IMR-90 (cell line): ENCODE results near the gene HES6. TPM values are rescaled to one million over a fixed set of nuclear protein-coding genes. Genes with fewer than 3 reads are reported as not detected.

Experiments used
- ATAC-seq: fragments of 200-7000 bp; cut with Tn5 transposase; 2 replicates; pipeline ENCODE4 v1.9.1; 2020; ENCODE audit warnings: low read depth, mild to moderate bottlenecking, moderate library complexity
- Bru-seq: library from RNA; stranded (reverse); fragments of 400-500 nt; gene quantifications from one replicate; lab custom pipeline; 2021; lab: Mats Ljungman, UMichigan
- BruChase-seq, 2 experiments: library from RNA; stranded (reverse); fragments of 400-500 nt; gene quantifications; one replicate each; lab custom pipeline; 2021; lab: Mats Ljungman, UMichigan
- BruUV-seq: library from RNA; stranded (reverse); fragments of 400-500 nt; replicated peaks from 2 replicates; lab custom pipeline; 2021; lab: Mats Ljungman, UMichigan
- CTCF ChIA-PET: fragments of 300-600 bp; formaldehyde crosslinking; extraction: SDS; loops from one replicate; lab custom pipeline; 2021; ENCODE audit warnings: antibody characterized with exemption; lab: Yijun Ruan, JAX
- POLR2A ChIA-PET: fragments of 300-600 bp; sonication (Branson Sonifier 250); formaldehyde crosslinking; loops from one replicate; lab custom pipeline; 2022; ENCODE audit warnings: antibody characterized with exemption; ENCODE audit not compliant: unreplicated experiment; lab: Charles Lee
- DNase-seq: peaks from one replicate; pipeline ENCODE4 v3.0.0; 2013
- H2AFZ ChIP-seq: replicated peaks from 2 replicates; pipeline ENCODE3; 2013; ENCODE audit warnings: low read length, mild to moderate bottlenecking; ENCODE audit not compliant: poor library complexity
- H2AK5ac ChIP-seq: 2 replicates; pipeline ENCODE4 v1.6.1; 2013; ENCODE audit warnings: low read depth, low read length, inconsistent platforms
- H2AK9ac ChIP-seq: replicated peaks from 2 replicates; pipeline ENCODE3; 2013; ENCODE audit warnings: mild to moderate bottlenecking, low read depth, low read length, moderate library complexity; ENCODE audit not compliant: poor library complexity
- H2BK120ac ChIP-seq: 2 replicates; pipeline ENCODE4 v1.6.1; 2013; ENCODE audit warnings: low read depth, low read length, inconsistent platforms
- H2BK15ac ChIP-seq: 3 replicates; pipeline ENCODE4 v1.6.1; 2013; ENCODE audit warnings: low read depth, low read length, inconsistent platforms
- H2BK20ac ChIP-seq: 2 replicates; pipeline ENCODE4 v1.6.1; 2013; ENCODE audit warnings: low read depth, mild to moderate bottlenecking, inconsistent platforms, low read length, moderate library complexity
- H2BK5ac ChIP-seq: 2 replicates; pipeline ENCODE4 v1.6.1; 2013; ENCODE audit warnings: mild to moderate bottlenecking, low read depth, low read length, inconsistent platforms; ENCODE audit not compliant: poor library complexity, severe bottlenecking
- H3K14ac ChIP-seq: replicated peaks from 2 replicates; pipeline ENCODE4 v1.6.1; 2013; ENCODE audit warnings: low read depth, low read length, inconsistent platforms
- H3K18ac ChIP-seq: 2 replicates; pipeline ENCODE4 v1.6.1; 2013; ENCODE audit warnings: low read depth, low read length, control low read depth
- H3K23ac ChIP-seq: 2 replicates; pipeline ENCODE4 v1.6.1; 2013; ENCODE audit warnings: low read depth, low read length, inconsistent platforms
- H3K27ac ChIP-seq: 2 replicates; pipeline ENCODE4 v1.5.1; 2013; ENCODE audit warnings: mild to moderate bottlenecking, control low read depth, low read length; ENCODE audit not compliant: insufficient read depth
- H3K27me3 ChIP-seq: 2 replicates; pipeline ENCODE4 v1.6.1; 2013; ENCODE audit warnings: low read length; ENCODE audit not compliant: control insufficient read depth, insufficient read depth
- H3K36me3 ChIP-seq: 2 replicates; pipeline ENCODE4 v1.6.1; 2013; ENCODE audit warnings: low read length, mixed read lengths; ENCODE audit not compliant: control insufficient read depth, insufficient read depth
- H3K4ac ChIP-seq: 2 replicates; pipeline ENCODE4 v1.6.1; 2013; ENCODE audit warnings: low read depth, low read length, inconsistent platforms
- H3K4me1 ChIP-seq: 2 replicates; pipeline ENCODE4 v1.6.1; 2013; ENCODE audit warnings: low read length, mixed read lengths; ENCODE audit not compliant: control insufficient read depth, insufficient read depth
- H3K4me2 ChIP-seq: 2 replicates; pipeline ENCODE4 v1.6.1; 2013; ENCODE audit warnings: low read depth, mild to moderate bottlenecking, control low read depth, low read length, moderate library complexity
- H3K4me3 ChIP-seq: 2 replicates; pipeline ENCODE4 v1.5.1; 2013; ENCODE audit warnings: low read depth, mild to moderate bottlenecking, control low read depth, low read length, moderate library complexity; ENCODE audit not compliant: insufficient read depth
- H3K56ac ChIP-seq: 2 replicates; pipeline ENCODE4 v1.6.1; 2013; ENCODE audit warnings: low read length, inconsistent platforms; ENCODE audit not compliant: insufficient read depth; ENCODE audit errors: extremely low read depth
- H3K79me1 ChIP-seq, 2 experiments: 2 replicates each; pipeline ENCODE4 v1.6.1; 2013; ENCODE audit warnings: low read length in 2 of 2, inconsistent platforms in 1 of 2, low read depth in 1 of 2
- H3K9ac ChIP-seq: 2 replicates; pipeline ENCODE4 v1.6.1; 2013; ENCODE audit warnings: low read depth, low read length, control low read depth
- H3K9me1 ChIP-seq: 2 replicates; pipeline ENCODE4 v1.6.1; 2013; ENCODE audit warnings: low read length, inconsistent platforms; ENCODE audit not compliant: insufficient read depth
- H3K9me3 ChIP-seq: 2 replicates; pipeline ENCODE4 v1.6.1; 2013; ENCODE audit warnings: low read length; ENCODE audit not compliant: control insufficient read depth, insufficient read depth
- H4K20me1 ChIP-seq: 2 replicates; pipeline ENCODE4 v1.6.1; 2013; ENCODE audit warnings: low read length, inconsistent platforms; ENCODE audit not compliant: insufficient read depth
- H4K5ac ChIP-seq: 2 replicates; pipeline ENCODE4 v1.6.1; 2013; ENCODE audit warnings: mild to moderate bottlenecking, low read depth, low read length, control low read depth
- H4K8ac ChIP-seq, 2 experiments: 2 replicates each; pipeline ENCODE4 v1.6.1; 2013; ENCODE audit warnings: low read depth in 2 of 2, low read length in 2 of 2, control low read depth in 1 of 2, inconsistent platforms in 1 of 2
- H4K91ac ChIP-seq: 2 replicates; pipeline ENCODE4 v1.6.1; 2013; ENCODE audit warnings: low read depth, low read length, inconsistent platforms; ENCODE audit not compliant: insufficient read depth
- POLR2A ChIP-seq: IDR thresholded peaks from 2 replicates; pipeline ENCODE4 v1.6.1; 2012; ENCODE audit warnings: mild to moderate bottlenecking, low read depth, low read length
- WGBS, 2 experiments: methylation state at CpG; one replicate each; pipeline versions ENCODE4 v1.1.5 to v1.1.7; 2013; ENCODE audit warnings: missing lambda C conversion rate in 2 of 2; ENCODE audit not compliant: insufficient read length in 1 of 2; ENCODE audit errors: extremely low coverage in 2 of 2; 5-methylcytosine and 5-hydroxymethylcytosine counted together
- dilution Hi-C: fragments of 300-500 bp; cut with HindIII; formaldehyde crosslinking; loops from one replicate; pipeline ENCODE4 v1.14.3; 2018; ENCODE audit warnings: low sequenced_read_pairs; ENCODE audit not compliant: unreplicated experiment
- in situ Hi-C: fragments of 300-500 bp; cut with MboI; formaldehyde crosslinking; loops from 3 replicates; pipeline ENCODE4 v1.14.3; 2019; ENCODE audit warnings: low sequenced_read_pairs, inconsistent platforms, mixed read lengths
- intact Hi-C: fragments of 100-400 bp; cut with micrococcal nuclease; formaldehyde crosslinking; loops from 2 replicates; pipeline ENCODE4 v1.10.0; 2022
- long read RNA-seq: library from polyadenylated mRNA; unstranded; transcript quantifications from one replicate; pipeline ENCODE4 v2.0.0, GENCODE V29; 2021; ENCODE audit not compliant: unreplicated experiment
- polyA plus RNA-seq, 3 experiments: library from polyadenylated mRNA; depleted of rRNA; stranded (reverse); fragments of >200 nt; gene quantifications; 2 replicates each; pipeline ENCODE4 v1.2.3, GENCODE V29; 2012; ENCODE audit warnings: low replicate concordance in 1 of 3
- total RNA-seq: library from RNA; depleted of rRNA; stranded (reverse); fragments of >200 nt; gene quantifications from 2 replicates; pipeline ENCODE4 v1.2.3, GENCODE V29; 2012; rRNA removed
- TF ChIP-seq, protein P1 (sequence below): fragments of 150-350 bp; IDR thresholded peaks from 2 replicates; pipeline ENCODE4 v1.6.1; 2017; ENCODE audit warnings: mild to moderate bottlenecking, antibody characterized with exemption, low read length, low read depth
- TF ChIP-seq, protein P2 (sequence below): fragments of 150-350 bp; IDR thresholded peaks from 2 replicates; pipeline ENCODE4 v1.6.1; 2016; ENCODE audit warnings: low read depth, mild to moderate bottlenecking, low read length, moderate library complexity, borderline replicate concordance
- TF ChIP-seq, protein P3 (sequence below): conservative IDR thresholded peaks from 2 replicates; pipeline ENCODE4 v1.5.1; 2012; ENCODE audit warnings: mild to moderate bottlenecking, low read depth, low read length, improper control_type of control experiment

The HES6 gene, protein sequence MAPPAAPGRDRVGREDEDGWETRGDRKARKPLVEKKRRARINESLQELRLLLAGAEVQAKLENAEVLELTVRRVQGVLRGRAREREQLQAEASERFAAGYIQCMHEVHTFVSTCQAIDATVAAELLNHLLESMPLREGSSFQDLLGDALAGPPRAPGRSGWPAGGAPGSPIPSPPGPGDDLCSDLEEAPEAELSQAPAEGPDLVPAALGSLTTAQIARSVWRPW
- total RNA-seq (1.3 and 1.4 TPM in 2 replicates), polyA plus RNA-seq (2012; rRNA removed) (3.3 TPM in 2 replicates), Bru-seq, nascent RNA (percentile 24 among the genes with signal in this experiment), BruChase-seq, experiment 1, labeled RNA remaining after a 6-hour chase (percentile 34 among the genes with signal in this experiment), BruChase-seq, experiment 2, labeled RNA remaining after a 2-hour chase (percentile 33 among the genes with signal in this experiment)
- polyA plus RNA-seq (2012; cell fraction: cytosol; rRNA removed), result 3.6 and 6.2 TPM in 2 replicates
- 9.5 and 25.2 TPM in 2 replicates for polyA plus RNA-seq (2012; cell fraction: nucleus; rRNA removed; ENCODE audit: low replicate concordance)
- long read RNA-seq, partial matches to known transcripts, result 0 of 9 reads
- long read RNA-seq, other reads (novel, unspliced or antisense), result 1 of 9 reads

DNA sequence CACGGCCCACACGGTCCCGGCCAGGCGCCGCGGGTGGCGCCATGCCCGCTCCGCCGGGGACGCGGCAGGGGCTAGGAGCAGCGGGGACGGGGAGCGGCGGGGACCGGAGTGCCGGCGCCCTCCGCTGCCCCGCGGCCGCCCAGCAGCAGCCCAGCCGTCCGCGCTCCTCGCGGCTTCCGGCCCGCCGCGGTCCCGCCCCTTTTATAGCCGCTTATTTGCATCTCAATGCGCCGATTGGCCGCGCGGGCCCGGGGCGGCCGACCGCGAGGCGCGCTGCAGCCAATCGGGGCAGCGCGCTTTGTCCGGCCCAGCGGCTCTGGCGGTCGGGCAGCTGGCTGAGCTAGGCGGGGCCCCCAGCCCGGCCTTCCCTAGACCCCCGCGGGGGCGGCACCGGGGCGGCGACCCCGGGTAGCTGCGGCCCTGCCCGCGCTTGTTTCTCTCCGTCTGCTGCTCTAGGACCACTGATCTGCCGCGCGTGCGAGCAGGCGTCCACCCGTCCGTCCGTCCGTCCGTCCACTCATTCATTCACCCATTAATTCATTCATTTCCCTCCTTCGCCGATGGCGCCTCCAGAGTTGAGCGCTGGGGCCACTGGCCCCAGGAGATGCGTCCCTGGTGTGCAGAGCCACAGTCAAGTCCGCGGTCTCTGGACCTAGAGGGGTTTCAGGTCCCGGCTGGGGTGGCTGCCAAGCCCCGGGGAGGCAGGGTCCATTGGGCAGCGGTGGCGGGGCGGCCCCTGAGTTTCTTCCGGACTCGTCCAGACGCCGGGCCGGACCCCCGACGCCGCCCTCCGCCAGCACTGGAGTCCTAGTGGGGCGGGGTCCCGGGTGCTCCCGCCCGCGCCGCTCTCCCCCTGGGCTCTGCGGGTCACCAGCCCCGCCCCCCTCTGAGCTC lies at the start of gene HES6:
Gene HES6 (minus strand): TSS at position 176 of the 894 bp plus-strand sequence. CDS start 133 bp downstream, at position 43.
- H3K79me1 ChIP-seq, result peaks cover 0 to 2% of the 10 kb centered on the region in 2 experiments; a peak in 1 of 4 replicates
- H2AK5ac ChIP-seq, result no peak within 1 kb of the TSS
- H4K8ac ChIP-seq, result no peak within 1 kb of the TSS
- 1% methylated on average over 35 of the region's 105 CpGs; no CpG with 5 or more reads in 1 of the 2 experiments for WGBS, 2 experiments
- no peaks in the 10 kb centered on the region for H3K9me1 ChIP-seq
- TF ChIP-seq, protein P1, sequence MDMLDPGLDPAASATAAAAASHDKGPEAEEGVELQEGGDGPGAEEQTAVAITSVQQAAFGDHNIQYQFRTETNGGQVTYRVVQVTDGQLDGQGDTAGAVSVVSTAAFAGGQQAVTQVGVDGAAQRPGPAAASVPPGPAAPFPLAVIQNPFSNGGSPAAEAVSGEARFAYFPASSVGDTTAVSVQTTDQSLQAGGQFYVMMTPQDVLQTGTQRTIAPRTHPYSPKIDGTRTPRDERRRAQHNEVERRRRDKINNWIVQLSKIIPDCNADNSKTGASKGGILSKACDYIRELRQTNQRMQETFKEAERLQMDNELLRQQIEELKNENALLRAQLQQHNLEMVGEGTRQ, result peak; percentile 72
- TF ChIP-seq POLR2A, result peak; percentile 95
- TF ChIP-seq, protein P2, sequence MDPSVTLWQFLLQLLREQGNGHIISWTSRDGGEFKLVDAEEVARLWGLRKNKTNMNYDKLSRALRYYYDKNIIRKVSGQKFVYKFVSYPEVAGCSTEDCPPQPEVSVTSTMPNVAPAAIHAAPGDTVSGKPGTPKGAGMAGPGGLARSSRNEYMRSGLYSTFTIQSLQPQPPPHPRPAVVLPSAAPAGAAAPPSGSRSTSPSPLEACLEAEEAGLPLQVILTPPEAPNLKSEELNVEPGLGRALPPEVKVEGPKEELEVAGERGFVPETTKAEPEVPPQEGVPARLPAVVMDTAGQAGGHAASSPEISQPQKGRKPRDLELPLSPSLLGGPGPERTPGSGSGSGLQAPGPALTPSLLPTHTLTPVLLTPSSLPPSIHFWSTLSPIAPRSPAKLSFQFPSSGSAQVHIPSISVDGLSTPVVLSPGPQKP, result no peak
- TF ChIP-seq, protein P3, sequence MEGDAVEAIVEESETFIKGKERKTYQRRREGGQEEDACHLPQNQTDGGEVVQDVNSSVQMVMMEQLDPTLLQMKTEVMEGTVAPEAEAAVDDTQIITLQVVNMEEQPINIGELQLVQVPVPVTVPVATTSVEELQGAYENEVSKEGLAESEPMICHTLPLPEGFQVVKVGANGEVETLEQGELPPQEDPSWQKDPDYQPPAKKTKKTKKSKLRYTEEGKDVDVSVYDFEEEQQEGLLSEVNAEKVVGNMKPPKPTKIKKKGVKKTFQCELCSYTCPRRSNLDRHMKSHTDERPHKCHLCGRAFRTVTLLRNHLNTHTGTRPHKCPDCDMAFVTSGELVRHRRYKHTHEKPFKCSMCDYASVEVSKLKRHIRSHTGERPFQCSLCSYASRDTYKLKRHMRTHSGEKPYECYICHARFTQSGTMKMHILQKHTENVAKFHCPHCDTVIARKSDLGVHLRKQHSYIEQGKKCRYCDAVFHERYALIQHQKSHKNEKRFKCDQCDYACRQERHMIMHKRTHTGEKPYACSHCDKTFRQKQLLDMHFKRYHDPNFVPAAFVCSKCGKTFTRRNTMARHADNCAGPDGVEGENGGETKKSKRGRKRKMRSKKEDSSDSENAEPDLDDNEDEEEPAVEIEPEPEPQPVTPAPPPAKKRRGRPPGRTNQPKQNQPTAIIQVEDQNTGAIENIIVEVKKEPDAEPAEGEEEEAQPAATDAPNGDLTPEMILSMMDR, result peak; percentile 14; the same call in 1 of the 2 replicates
- H3K4me1 ChIP-seq, result peaks cover 2% of the 10 kb centered on the region; the same call in 1 of the 2 replicates
- H2AFZ ChIP-seq, result peak within 1 kb of the TSS; percentile 93
- peak; percentile 82 for DNase-seq
- no peak within 1 kb of the TSS for H2BK20ac ChIP-seq
- peak within 1 kb of the TSS; percentile 73 for H3K4me2 ChIP-seq
- no peak within 1 kb of the TSS for H3K4ac ChIP-seq
- peak within 1 kb of the TSS; percentile 37; the same call in 1 of the 2 replicates for H3K23ac ChIP-seq
- no TSS peak for BruUV-seq
- in situ Hi-C loops (no loop called here), dilution Hi-C loops (no loop called here), intact Hi-C loops (loop anchor here (1.0 kb wide), 1 partner anchor 71 kb away; no protein-coding TSS in a partner anchor)
- peak within 1 kb of the TSS; percentile 60 for H2AK9ac ChIP-seq
- H3K4me3 ChIP-seq, result peak within 1 kb of the TSS; percentile 60
- peaks cover under 1% of the 10 kb centered on the region; the same call in 1 of the 2 replicates for H3K36me3 ChIP-seq
- CTCF ChIA-PET, result no interaction called here
- no peak within 1 kb of the TSS for H4K5ac ChIP-seq
- peaks cover 17% of the 10 kb centered on the region for H3K27me3 ChIP-seq
- no peak within 1 kb of the TSS for H2BK5ac ChIP-seq
- no peak within 1 kb of the TSS for H4K91ac ChIP-seq
- 0 out of 2 replicates have a peak, but pooled peaks cover 2% of the 10 kb centered on the region for H3K9me3 ChIP-seq
- no peak within 1 kb of the TSS for H3K14ac ChIP-seq
- no peaks in the 10 kb centered on the region for H4K20me1 ChIP-seq
- no peak within 1 kb of the TSS for H3K9ac ChIP-seq
- ATAC-seq, result peak; percentile 97
- no peak within 1 kb of the TSS for H2BK15ac ChIP-seq
- POLR2A ChIA-PET, result no interaction called here
- H3K18ac ChIP-seq, result no peak within 1 kb of the TSS
- no peak within 1 kb of the TSS for H2BK120ac ChIP-seq
- H3K56ac ChIP-seq, result no peak within 1 kb of the TSS
- H3K27ac ChIP-seq, result no peak within 1 kb of the TSS; the same call in 1 of the 2 replicates
